Breast epithelium (tissue), 3 donors: ENCODE data around the gene CCDC196.

Experiments
- POLR2A ChIP-seq: fragments of 450-650 bp; IDR thresholded peaks from one replicate; pipeline ENCODE4 v1.6.1; 2016; ENCODE audit warnings: antibody characterized with exemption, mild to moderate bottlenecking, moderate library complexity
- POLR2AphosphoS5 ChIP-seq, 3 donors: sonication (generic); formaldehyde crosslinking; IDR thresholded peaks; one replicate each; pipeline ENCODE4 v1.6.1; 2017; ENCODE audit warnings: antibody characterized with exemption in 3 of 3
- TF ChIP-seq, protein P1 (sequence below), 3 donors: fragments of 450-650 bp; IDR thresholded peaks; one replicate each; pipeline ENCODE4 v1.5.1; 2016 to 2017; ENCODE audit warnings: antibody characterized with exemption in 3 of 3, mild to moderate bottlenecking in 3 of 3, moderate library complexity in 3 of 3

DNA sequence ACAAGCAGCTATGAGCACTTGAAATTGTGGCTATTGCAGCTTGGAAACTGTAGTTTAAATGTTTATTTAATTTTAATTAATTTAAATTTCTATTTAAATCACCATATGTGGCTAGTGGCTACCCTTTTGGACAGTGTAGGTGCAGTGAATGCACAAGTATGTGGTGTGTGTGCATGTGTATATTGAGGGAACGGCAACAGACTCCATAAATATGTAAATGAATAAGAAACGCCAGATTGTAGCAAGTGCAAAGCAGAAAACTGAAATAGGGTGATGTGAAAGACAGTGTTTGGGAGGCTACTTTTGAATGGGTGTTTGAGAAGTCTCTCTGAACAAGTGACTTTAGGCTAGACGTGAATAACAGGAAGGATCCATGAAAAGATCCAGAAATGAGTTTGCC is 32.7 kb upstream of the CCDC196 start:
- TF ChIP-seq, protein P1, sequence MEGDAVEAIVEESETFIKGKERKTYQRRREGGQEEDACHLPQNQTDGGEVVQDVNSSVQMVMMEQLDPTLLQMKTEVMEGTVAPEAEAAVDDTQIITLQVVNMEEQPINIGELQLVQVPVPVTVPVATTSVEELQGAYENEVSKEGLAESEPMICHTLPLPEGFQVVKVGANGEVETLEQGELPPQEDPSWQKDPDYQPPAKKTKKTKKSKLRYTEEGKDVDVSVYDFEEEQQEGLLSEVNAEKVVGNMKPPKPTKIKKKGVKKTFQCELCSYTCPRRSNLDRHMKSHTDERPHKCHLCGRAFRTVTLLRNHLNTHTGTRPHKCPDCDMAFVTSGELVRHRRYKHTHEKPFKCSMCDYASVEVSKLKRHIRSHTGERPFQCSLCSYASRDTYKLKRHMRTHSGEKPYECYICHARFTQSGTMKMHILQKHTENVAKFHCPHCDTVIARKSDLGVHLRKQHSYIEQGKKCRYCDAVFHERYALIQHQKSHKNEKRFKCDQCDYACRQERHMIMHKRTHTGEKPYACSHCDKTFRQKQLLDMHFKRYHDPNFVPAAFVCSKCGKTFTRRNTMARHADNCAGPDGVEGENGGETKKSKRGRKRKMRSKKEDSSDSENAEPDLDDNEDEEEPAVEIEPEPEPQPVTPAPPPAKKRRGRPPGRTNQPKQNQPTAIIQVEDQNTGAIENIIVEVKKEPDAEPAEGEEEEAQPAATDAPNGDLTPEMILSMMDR (IDR thresholded peaks at IDR 0.05), result no peak
- TF ChIP-seq POLR2AphosphoS5 (IDR thresholded peaks at IDR 0.05) (no peak), POLR2A (no peak)
